HL-60 (cell line): ENCODE measurements around the gene OSBPL8.

ENCODE experiments used
- DNase-seq, 2 experiments: peaks; one replicate each; pipeline ENCODE4 v3.0.0-alpha.2; 2010 to 2020; ENCODE audit warnings: low read depth in 1 of 2, low spot score in 1 of 2
- H3K27ac ChIP-seq: fragments of 250-450 bp; sonication (Bioruptor Pico); replicated peaks from 2 replicates; pipeline ENCODE4 v1.5.1; 2020; ENCODE audit warnings: mild to moderate bottlenecking, moderate library complexity
- H3K27me3 ChIP-seq: fragments of 250-450 bp; sonication (Bioruptor Pico); 2 replicates; pipeline ENCODE4 v1.5.1; 2021; ENCODE audit warnings: mild to moderate bottlenecking, moderate library complexity; ENCODE audit not compliant: insufficient read depth, poor library complexity, severe bottlenecking
- H3K4me3 ChIP-seq: replicated peaks from 2 replicates; pipeline ENCODE4 v1.5.1; 2011; ENCODE audit warnings: mild to moderate bottlenecking, control low read depth, low read length; ENCODE audit not compliant: insufficient read depth
- CTCF ChIP-seq: IDR thresholded peaks from one replicate; pipeline ENCODE4 v1.5.1; 2011; ENCODE audit warnings: low read length, control low read depth, inconsistent platforms; ENCODE audit not compliant: insufficient read depth
- GABPA ChIP-seq: IDR thresholded peaks from 2 replicates; pipeline ENCODE4 v1.6.1; 2012; ENCODE audit warnings: low read depth
- POLR2AphosphoS5 ChIP-seq: IDR thresholded peaks from 2 replicates; pipeline ENCODE4 v1.6.1; 2012; ENCODE audit warnings: low read depth
- REST ChIP-seq: IDR thresholded peaks from 2 replicates; pipeline ENCODE4 v1.6.1; 2012; ENCODE audit warnings: low read depth; ENCODE audit not compliant: insufficient replicate concordance
- SPI1 ChIP-seq: IDR thresholded peaks from 2 replicates; pipeline ENCODE4 v1.6.1; 2012; ENCODE audit warnings: low read depth, mild to moderate bottlenecking, borderline replicate concordance

OSBPL8 gene

GRCh38 chr12:76536546-76536945 is 23.0 kb downstream of the OSBPL8 start:
- no peak for DNase-seq
- no peak overlapping the region for H3K4me3 ChIP-seq
- TF ChIP-seq SPI1 (no peak), POLR2AphosphoS5 (no peak), CTCF (no peak), REST (no peak), GABPA (no peak)
- no peak overlapping the region for H3K27ac ChIP-seq
- H3K27me3 ChIP-seq: no peaks in the 10 kb centered on the region

GRCh38 chr12:76535170-76535569 is 24.4 kb downstream of the OSBPL8 start:
- no peak for TF ChIP-seq GABPA
- TF ChIP-seq SPI1: no peak
- no peak for TF ChIP-seq CTCF
- TF ChIP-seq POLR2AphosphoS5: no peak
- no peak for TF ChIP-seq REST
- Histone ChIP-seq H3K27me3 (no peaks in the 10 kb centered on the region), H3K4me3 (no peak overlapping the region), H3K27ac (no peak overlapping the region)
- no peak for DNase-seq

GRCh38 chr12:76533331-76533730 is 26.2 kb downstream of the OSBPL8 start:
- TF ChIP-seq REST (no peak), GABPA (no peak), SPI1 (no peak), POLR2AphosphoS5 (no peak), CTCF (no peak)
- H3K27ac ChIP-seq: no peak overlapping the region
- no peak for DNase-seq
- no peak overlapping the region for H3K4me3 ChIP-seq
- H3K27me3 ChIP-seq: no peaks in the 10 kb centered on the region
